Body of pancreas (tissue), 4 donors: Measurements from ENCODE around the gene C1orf232.

Experiments used
- POLR2A ChIP-seq, 3 donors: fragments of 450-650 bp; IDR thresholded peaks; one replicate each; pipeline ENCODE4 v1.6.1; 2016; ENCODE audit warnings: antibody characterized with exemption in 3 of 3, mild to moderate bottlenecking in 2 of 3
- TF ChIP-seq, protein P1 (sequence below), 7 experiments: fragments of 450-650 bp in 4 of 7; fragments of 200-600 bp in 3 of 7; sonication (generic) in 3 of 7; IDR thresholded peaks; one replicate each; pipeline ENCODE4 v1.5.1; 2016 to 2019; ENCODE audit warnings: antibody characterized with exemption in 7 of 7

GRCh38 chr1:26213335-26213905, 44.7 kb upstream of the C1orf232 start:
- TF ChIP-seq, protein P1, sequence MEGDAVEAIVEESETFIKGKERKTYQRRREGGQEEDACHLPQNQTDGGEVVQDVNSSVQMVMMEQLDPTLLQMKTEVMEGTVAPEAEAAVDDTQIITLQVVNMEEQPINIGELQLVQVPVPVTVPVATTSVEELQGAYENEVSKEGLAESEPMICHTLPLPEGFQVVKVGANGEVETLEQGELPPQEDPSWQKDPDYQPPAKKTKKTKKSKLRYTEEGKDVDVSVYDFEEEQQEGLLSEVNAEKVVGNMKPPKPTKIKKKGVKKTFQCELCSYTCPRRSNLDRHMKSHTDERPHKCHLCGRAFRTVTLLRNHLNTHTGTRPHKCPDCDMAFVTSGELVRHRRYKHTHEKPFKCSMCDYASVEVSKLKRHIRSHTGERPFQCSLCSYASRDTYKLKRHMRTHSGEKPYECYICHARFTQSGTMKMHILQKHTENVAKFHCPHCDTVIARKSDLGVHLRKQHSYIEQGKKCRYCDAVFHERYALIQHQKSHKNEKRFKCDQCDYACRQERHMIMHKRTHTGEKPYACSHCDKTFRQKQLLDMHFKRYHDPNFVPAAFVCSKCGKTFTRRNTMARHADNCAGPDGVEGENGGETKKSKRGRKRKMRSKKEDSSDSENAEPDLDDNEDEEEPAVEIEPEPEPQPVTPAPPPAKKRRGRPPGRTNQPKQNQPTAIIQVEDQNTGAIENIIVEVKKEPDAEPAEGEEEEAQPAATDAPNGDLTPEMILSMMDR (IDR thresholded peaks at IDR 0.05), result no peak
- TF ChIP-seq POLR2A (IDR thresholded peaks at IDR 0.05), result no peak
